ENCODE measurements around the gene RFTN1. TPM values are rescaled to one million over a fixed set of nuclear protein-coding genes. Genes with fewer than 3 reads are reported as not detected.

The RFTN1 gene
- total and polyA plus RNA-seq, 9 of the 15 experiments (the other 6 are each of a cell fraction or from before 2014, with no cell fraction given) = 0.08 to 0.51 (median 0.11) TPM; not detected in 6

DNA sequence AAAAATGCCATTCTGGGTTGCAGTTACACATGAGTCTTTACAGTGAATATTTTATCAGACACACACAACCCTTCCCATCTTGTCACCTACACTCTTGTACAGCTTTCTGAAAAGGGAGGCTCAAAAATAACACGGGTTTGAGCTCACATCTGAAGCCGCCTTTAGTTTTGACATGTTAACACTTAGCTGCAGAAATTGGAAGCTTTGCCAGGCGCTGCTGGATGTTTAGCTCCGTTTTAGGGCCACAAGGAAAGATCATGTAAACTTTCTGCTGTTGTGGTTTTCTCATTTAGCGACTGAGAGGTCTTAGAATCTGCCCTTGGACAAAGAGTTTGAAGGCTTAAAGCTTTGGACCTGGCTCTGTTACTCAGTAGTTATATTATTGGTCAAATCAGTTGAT, 128.3 kb downstream of the RFTN1 start:
- no TSS peak for BruUV-seq (replicated peaks)
- ChIA-PET POLR2A (interaction anchor here (0.5 to 1.2 kb wide), 2 partner anchors 59 to 168 kb away, joined by 3 read pairs; no protein-coding TSS in a partner anchor), CTCF (ENCODE audit: low intra/inter-chr PET ratio) (no interaction called here)
- H3K4me2 ChIP-seq (ENCODE audit: insufficient read depth, low read length) = no peak overlapping the region
- H3K4me3 ChIP-seq = no peak overlapping the region
- no peak for TF ChIP-seq DACH1 (IDR thresholded peaks at IDR 0.05; ENCODE audit: partially characterized antibody)
- DNase-seq (ENCODE audit: extremely low read depth in 1 of 4, low spot score in 3 of 4) = no peak
- in situ Hi-C loops (cut with MboI) (no loop called here), intact Hi-C loops (cut with micrococcal nuclease) (no loop called here)
- H3K9ac ChIP-seq (ENCODE audit: insufficient read depth in 1 of 2, low read depth in 2 of 2, low read length in 2 of 2) = no peak overlapping the region
- H3K9me1 ChIP-seq (ENCODE audit: control insufficient read depth, insufficient read depth, low read length) = no peaks in the 10 kb centered on the region
- WGBS (ENCODE audit: insufficient coverage, low coverage, missing lambda C conversion rate) = 2% methylated on average over 5 of the region's 5 CpGs
- no peaks in the 10 kb centered on the region for H4K20me1 ChIP-seq (replicated peaks; ENCODE audit: control insufficient read depth, insufficient read depth, low read length)
- no peaks in the 10 kb centered on the region for H3K4me1 ChIP-seq (replicated peaks in 1 of 2; ENCODE audit: control insufficient read depth in 2 of 2, insufficient read depth in 2 of 2, low read length in 2 of 2)
- H3K9me3 ChIP-seq (replicated peaks; ENCODE audit: control insufficient read depth, insufficient read depth, low read depth, low read length) = no peaks in the 10 kb centered on the region
- no peak overlapping the region for H3K27ac ChIP-seq (ENCODE audit: extremely low read depth, low read depth, low read length)
- no peak for FAIRE-seq
- peaks cover 0 to 11% of the 10 kb centered on the region in 2 experiments; a peak in 3 of 5 replicates for H3K27me3 ChIP-seq (ENCODE audit: control insufficient read depth in 2 of 2, insufficient read depth in 2 of 2, low read length in 2 of 2)
- ATAC-seq = no peak
- H2AFZ ChIP-seq (ENCODE audit: low read depth, low read length) = no peak overlapping the region
- H3K36me3 ChIP-seq (ENCODE audit: control insufficient read depth, insufficient read depth, low read length) = no peaks in the 10 kb centered on the region
- H3K79me2 ChIP-seq (ENCODE audit: control insufficient read depth, insufficient read depth, low read length) = no peaks in the 10 kb centered on the region

DNA sequence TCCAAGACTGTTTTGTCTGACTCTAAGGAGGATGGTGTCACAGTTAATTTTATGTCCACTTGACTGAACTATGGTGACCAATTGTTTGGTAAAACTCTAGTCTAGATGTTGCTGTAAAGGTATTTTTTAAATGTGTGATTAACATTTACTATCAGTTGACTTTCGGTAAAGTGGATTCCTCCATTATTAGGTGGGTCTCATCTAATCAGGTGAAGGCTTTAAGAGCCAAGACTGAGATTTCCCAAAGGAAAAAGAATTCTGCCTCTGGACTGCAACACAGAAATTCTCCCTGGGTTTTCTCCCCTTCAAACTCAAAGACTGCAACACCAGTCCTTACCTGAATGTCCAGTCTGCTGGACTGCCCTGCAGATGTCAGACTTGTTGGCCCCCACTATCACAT, 129.6 kb downstream of the RFTN1 start:
- Histone ChIP-seq H3K4me2 (ENCODE audit: insufficient read depth, low read length) (no peak overlapping the region), H3K9me3 (replicated peaks; ENCODE audit: control insufficient read depth, insufficient read depth, low read depth, low read length) (no peaks in the 10 kb centered on the region), H3K27ac (ENCODE audit: extremely low read depth, low read depth, low read length) (no peak overlapping the region), H3K9me1 (ENCODE audit: control insufficient read depth, insufficient read depth, low read length) (no peaks in the 10 kb centered on the region), H3K27me3 (ENCODE audit: control insufficient read depth in 2 of 2, insufficient read depth in 2 of 2, low read length in 2 of 2) (peaks cover 0 to 11% of the 10 kb centered on the region in 2 experiments; a peak in 3 of 5 replicates), H3K4me1 (replicated peaks in 1 of 2; ENCODE audit: control insufficient read depth in 2 of 2, insufficient read depth in 2 of 2, low read length in 2 of 2) (no peaks in the 10 kb centered on the region), H4K20me1 (replicated peaks; ENCODE audit: control insufficient read depth, insufficient read depth, low read length) (no peaks in the 10 kb centered on the region), H3K4me3 (no peak overlapping the region), H3K79me2 (ENCODE audit: control insufficient read depth, insufficient read depth, low read length) (no peaks in the 10 kb centered on the region), H2AFZ (ENCODE audit: low read depth, low read length) (no peak overlapping the region), H3K36me3 (ENCODE audit: control insufficient read depth, insufficient read depth, low read length) (no peaks in the 10 kb centered on the region), H3K9ac (ENCODE audit: insufficient read depth in 1 of 2, low read depth in 2 of 2, low read length in 2 of 2) (no peak overlapping the region)
- BruUV-seq (replicated peaks) = no TSS peak
- ChIA-PET CTCF (ENCODE audit: low intra/inter-chr PET ratio) (no interaction called here), POLR2A (no interaction called here)
- ATAC-seq (no peak), FAIRE-seq (peak; percentile 23), DNase-seq (ENCODE audit: extremely low read depth in 1 of 4, low spot score in 3 of 4) (no peak)
- intact Hi-C loops (cut with micrococcal nuclease) (no loop called here), in situ Hi-C loops (cut with MboI) (no loop called here)
- no peak for TF ChIP-seq XRCC5 (IDR thresholded peaks at IDR 0.05; ENCODE audit: low read depth, low read length)
- peak; percentile 94 for TF ChIP-seq ZNF134 (CRISPR knock-in tag; conservative IDR thresholded peaks at IDR 0.05)
- WGBS (ENCODE audit: insufficient coverage, low coverage, missing lambda C conversion rate) = 0% methylated on average over 1 of the region's 1 CpG
